ENCODE data around the gene BACH2.
"Not testable (repeated sequence)": the region's sequence is repeated elsewhere in the genome, so short reads cannot be mapped to it uniquely, and the experiment has no call there.

BACH2 gene

GRCh38 chr6:90233213-90233612 lies 63.4 kb downstream of the BACH2 start:
- no peak for DNase-seq

- DNase-seq, result no peak
These were observed 64.8 kb downstream of the BACH2 start for GRCh38 chr6:90231798-90232197.

- DNase-seq, result no peak
These were observed 65.3 kb downstream of the BACH2 start for GRCh38 chr6:90231308-90231707.

GRCh38 chr6:90230548-90231215 lies 66.0 kb downstream of the BACH2 start:
- DNase-seq, result no peak

- DNase-seq, result no peak
These were observed 67.2 kb downstream of the BACH2 start for GRCh38 chr6:90229331-90230010.

GRCh38 chr6:90227673-90228072 lies 69.0 kb downstream of the BACH2 start:
- DNase-seq, result no peak

GRCh38 chr6:90227213-90227612 lies 69.4 kb downstream of the BACH2 start:
- DNase-seq, result no peak

GRCh38 chr6:90226257-90226656 lies 70.4 kb downstream of the BACH2 start:
- DNase-seq, result no peak

- no peak for DNase-seq
These were observed 72.4 kb downstream of the BACH2 start for GRCh38 chr6:90224196-90224595.

- DNase-seq, result peak; percentile 51 to 68
These were observed 73.9 kb downstream of the BACH2 start for GRCh38 chr6:90222724-90223198.

GRCh38 chr6:90222008-90222407 lies 74.6 kb downstream of the BACH2 start:
- no peak for DNase-seq

GRCh38 chr6:90221403-90221802 lies 75.2 kb downstream of the BACH2 start:
- no peak for DNase-seq

- no peak for DNase-seq
These were observed 76.4 kb downstream of the BACH2 start for GRCh38 chr6:90220273-90220672.

- no peak for DNase-seq
These were observed 77.2 kb downstream of the BACH2 start for GRCh38 chr6:90219209-90219985.

GRCh38 chr6:90218959-90219208 lies 77.8 kb downstream of the BACH2 start:
- DNase-seq, result no peak

GRCh38 chr6:90217506-90218127 lies 79.0 kb downstream of the BACH2 start:
- DNase-seq, result no peak

- DNase-seq, result peak; percentile 32 to 39
These were observed 80.3 kb downstream of the BACH2 start for GRCh38 chr6:90216072-90216977.

GRCh38 chr6:90214966-90215365 lies 81.7 kb downstream of the BACH2 start:
- no peak for DNase-seq

GRCh38 chr6:90214461-90214860 lies 82.2 kb downstream of the BACH2 start:
- DNase-seq, result no peak

GRCh38 chr6:90212274-90212673 lies 84.4 kb downstream of the BACH2 start:
- no peak for DNase-seq

GRCh38 chr6:90209527-90209926 lies 87.1 kb downstream of the BACH2 start:
- DNase-seq, result no peak

GRCh38 chr6:90208690-90209089 lies 88.0 kb downstream of the BACH2 start:
- not testable (repeated sequence) for DNase-seq
